ENCODE data around the gene TMEFF2.

TMEFF2 gene

DNA sequence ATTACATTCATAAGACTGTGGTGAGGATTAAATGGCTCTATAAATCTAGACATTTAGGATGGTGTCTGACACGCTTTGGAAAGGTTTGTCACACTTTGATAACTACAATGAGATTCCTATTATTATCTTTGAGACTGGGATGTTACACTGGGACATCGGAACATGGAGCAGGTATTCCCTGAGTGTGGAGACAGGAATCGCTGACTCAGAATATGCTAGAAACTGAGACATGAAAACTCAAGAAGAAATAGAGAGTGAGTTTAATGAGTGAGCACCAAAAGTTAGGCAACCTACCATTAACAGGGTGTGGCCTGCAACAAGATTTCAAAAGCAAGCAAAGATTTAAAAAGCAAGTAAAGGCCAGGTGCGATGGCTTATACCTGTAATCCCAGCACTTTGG lies 145.4 kb downstream of the TMEFF2 start:
- TF ChIP-seq ZFX (IDR thresholded peaks at IDR 0.05; ENCODE audit: borderline replicate concordance) = no peak
- TF ChIP-seq, protein P1, sequence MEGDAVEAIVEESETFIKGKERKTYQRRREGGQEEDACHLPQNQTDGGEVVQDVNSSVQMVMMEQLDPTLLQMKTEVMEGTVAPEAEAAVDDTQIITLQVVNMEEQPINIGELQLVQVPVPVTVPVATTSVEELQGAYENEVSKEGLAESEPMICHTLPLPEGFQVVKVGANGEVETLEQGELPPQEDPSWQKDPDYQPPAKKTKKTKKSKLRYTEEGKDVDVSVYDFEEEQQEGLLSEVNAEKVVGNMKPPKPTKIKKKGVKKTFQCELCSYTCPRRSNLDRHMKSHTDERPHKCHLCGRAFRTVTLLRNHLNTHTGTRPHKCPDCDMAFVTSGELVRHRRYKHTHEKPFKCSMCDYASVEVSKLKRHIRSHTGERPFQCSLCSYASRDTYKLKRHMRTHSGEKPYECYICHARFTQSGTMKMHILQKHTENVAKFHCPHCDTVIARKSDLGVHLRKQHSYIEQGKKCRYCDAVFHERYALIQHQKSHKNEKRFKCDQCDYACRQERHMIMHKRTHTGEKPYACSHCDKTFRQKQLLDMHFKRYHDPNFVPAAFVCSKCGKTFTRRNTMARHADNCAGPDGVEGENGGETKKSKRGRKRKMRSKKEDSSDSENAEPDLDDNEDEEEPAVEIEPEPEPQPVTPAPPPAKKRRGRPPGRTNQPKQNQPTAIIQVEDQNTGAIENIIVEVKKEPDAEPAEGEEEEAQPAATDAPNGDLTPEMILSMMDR (IDR thresholded peaks at IDR 0.05) = no peak
- no peak overlapping the region for H3K27ac ChIP-seq

DNA sequence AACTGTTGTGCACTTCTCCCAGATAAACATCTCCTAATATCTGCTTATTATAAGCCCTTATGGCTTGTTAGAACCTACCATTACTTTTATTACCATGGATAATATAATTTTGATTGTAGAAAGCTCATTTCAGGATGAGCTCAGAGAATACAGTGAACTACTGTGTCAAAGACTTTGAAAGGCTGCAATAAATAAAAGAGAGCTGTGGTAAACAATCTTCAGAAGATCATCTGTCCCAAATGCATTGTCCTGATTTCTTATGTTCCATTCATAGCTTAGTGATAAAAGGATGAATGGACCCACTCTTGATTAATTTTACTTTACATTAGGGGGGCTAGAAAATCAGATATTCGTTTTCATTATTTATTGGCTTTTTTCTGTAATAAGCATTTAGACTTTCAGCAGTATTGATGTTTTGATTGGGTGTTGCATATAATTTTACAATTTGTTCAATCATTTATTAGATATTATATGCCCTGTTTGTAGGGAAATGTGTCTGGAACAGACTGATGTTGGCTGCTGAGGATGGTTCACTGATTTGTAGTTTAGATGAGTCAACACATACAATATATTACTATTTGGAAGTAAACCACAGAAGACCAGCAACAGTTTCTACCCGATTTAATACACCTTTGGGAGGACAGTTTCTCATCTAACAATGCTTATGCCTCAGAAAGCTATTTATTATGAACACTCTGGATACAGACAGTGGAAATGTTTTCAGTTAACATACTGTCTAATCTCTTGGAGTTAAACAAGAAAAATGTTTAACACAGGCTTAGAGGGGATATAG lies 147.2 kb downstream of the TMEFF2 start:
- no peak overlapping the region for H3K27ac ChIP-seq
- TF ChIP-seq, protein P1 (IDR thresholded peaks at IDR 0.05) = no peak
- no peak for TF ChIP-seq ZFX (IDR thresholded peaks at IDR 0.05; ENCODE audit: borderline replicate concordance)

DNA sequence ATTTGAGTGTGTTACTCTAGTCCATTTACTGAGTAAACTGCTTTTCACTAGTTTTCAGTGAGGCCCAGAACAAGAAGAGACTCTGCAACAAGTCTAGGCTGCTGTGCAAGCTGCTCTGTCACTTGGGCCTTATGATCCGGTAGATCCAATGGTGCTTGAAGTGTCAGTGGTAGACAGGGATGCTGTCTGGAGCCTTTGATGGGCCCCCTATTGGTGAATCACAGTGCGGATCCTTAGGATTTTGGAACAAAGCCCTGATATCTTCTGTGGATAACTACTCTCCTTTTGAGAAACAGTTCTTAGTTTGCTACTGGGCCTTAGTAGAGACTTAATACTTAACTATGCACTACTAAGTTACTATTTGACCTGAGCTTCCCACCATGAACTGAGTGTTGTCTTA lies 150.2 kb downstream of the TMEFF2 start:
- no peak for TF ChIP-seq ZFX (IDR thresholded peaks at IDR 0.05; ENCODE audit: borderline replicate concordance)
- TF ChIP-seq, protein P1 (IDR thresholded peaks at IDR 0.05) = no peak
- H3K27ac ChIP-seq = no peak overlapping the region

DNA sequence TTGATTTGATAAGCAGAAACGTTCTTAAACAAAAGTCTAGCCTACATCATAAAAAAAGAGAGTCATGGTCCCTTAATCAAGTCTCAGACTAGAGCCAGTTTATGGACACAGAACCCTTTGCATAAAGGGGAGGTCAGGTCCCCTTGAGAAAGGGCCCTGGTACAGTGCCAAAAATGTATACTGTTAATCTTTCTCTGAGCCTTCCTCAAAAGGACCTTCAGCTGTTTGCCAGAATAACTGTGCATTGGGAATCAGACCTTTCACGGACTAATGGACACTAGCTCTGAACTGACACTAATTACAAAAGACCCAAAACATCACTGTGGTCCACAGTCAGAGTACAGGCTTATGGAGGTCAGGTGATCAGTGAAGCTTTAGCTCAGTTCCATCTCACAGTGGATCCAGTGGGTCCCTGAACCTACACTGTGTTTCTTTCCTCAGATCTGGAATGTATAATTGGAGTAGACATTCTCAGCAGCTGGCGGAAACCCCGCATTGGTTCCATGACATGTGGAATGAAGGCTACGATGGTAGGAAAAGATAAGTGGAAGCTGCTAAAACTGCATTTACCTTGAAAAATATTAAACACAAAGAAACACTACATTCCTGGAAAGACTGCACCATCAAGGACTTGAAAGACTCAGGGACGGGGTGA lies 151.4 kb downstream of the TMEFF2 start:
- TF ChIP-seq, protein P1 (IDR thresholded peaks at IDR 0.05) = no peak
- no peak for TF ChIP-seq ZFX (IDR thresholded peaks at IDR 0.05; ENCODE audit: borderline replicate concordance)
- no peak overlapping the region for H3K27ac ChIP-seq

DNA sequence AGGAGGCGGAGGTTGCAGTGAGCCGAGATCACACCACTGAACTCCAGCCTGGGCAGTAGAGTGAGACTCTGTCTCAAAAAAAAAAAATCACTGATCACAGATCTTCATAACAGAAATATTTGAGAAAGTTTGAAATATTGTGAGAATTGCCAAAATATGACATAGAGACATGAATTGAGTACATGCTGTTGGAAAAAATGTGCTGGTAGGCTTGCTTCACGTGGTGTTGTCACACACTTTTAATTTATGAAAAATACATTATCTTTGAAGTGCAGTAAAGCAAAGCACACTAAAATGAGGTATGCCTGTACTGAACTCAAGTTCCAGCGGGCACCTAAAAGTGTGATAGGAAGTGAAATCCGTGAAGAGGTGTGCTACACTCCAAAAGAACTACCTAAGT lies 152.6 kb downstream of the TMEFF2 start:
- TF ChIP-seq, protein P1 (IDR thresholded peaks at IDR 0.05) = no peak
- TF ChIP-seq ZFX (IDR thresholded peaks at IDR 0.05; ENCODE audit: borderline replicate concordance) = no peak
- H3K27ac ChIP-seq = no peak overlapping the region

DNA sequence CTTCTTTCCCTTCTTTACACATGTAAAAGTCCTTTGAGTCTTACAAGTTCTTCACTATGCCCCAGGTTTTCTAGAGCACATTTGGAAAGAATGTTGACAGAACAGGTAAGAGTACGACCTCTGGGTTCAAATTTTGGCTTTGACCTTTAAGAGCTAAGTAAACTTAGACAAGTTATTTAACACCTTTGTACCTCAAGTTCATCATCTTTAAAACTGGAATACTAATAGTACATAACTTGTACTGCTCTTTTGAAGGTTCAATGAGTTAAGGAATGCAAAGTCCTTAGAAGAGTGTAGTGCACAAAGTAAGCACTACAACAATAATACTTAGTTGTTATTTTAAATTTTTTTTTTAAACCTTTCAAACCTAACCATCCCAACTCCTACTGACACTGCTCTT lies 156.6 kb downstream of the TMEFF2 start:
- no peak overlapping the region for H3K27ac ChIP-seq
- TF ChIP-seq, protein P1 (IDR thresholded peaks at IDR 0.05) = no peak
- no peak for TF ChIP-seq ZFX (IDR thresholded peaks at IDR 0.05; ENCODE audit: borderline replicate concordance)

Measured in 22Rv1 (cell line).